ENCODE measurements around the gene ADAMTS3. TPM values are rescaled to one million over a fixed set of nuclear protein-coding genes. Genes with fewer than 3 reads are reported as not detected.

Gene ADAMTS3
- total and polyA plus RNA-seq, 2 donors (not counting 1 experiment from before 2014, with no cell fraction given) = not detected

DNA sequence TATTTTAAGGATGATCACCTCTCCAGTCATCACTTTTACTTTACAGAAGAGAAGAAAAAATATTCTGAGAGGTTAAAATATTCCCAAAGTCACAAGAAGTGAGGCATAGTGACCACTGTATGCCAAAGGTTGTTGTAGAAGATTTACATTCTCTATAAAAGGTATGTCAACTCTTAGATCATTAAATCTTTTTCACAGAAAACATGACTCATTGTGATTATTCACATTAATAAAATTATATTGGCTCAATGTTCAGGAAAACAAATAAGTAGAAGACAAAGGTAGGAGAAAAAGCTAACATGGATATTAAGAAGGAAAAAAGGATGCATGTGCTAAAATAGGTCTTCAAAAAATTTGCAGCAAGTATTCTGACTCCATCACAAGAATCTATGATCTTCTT is 82.0 kb downstream of the ADAMTS3 start:
- TF ChIP-seq CTCF (IDR thresholded peaks at IDR 0.05) = no peak
- no peak for TF ChIP-seq EZH2 (IDR thresholded peaks at IDR 0.05; ENCODE audit: borderline replicate concordance, insufficient read depth, low read depth, low read length, poor library complexity, severe bottlenecking)

DNA sequence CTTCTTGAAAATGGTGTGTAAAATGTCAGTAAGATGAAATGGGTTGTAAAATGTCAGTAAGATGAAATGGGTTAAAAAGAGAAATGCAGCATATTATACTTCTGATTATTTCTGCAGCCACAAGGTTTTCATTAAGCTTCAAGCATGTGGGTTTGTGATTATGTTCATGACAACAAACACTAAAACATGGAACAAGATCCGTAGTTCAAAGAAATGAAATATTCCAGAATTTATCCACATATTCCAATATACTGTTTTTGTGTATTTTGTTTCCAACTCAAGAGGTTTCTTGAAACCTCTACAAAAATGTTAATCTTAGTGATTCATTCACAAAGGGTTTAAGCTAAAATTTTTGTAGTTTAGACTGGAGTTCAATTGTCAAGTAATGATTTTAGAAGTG is 84.0 kb downstream of the ADAMTS3 start:
- Histone ChIP-seq H3K79me2 (ENCODE audit: control insufficient read depth, insufficient read depth, low read length) (no peaks in the 10 kb centered on the region), H3K36me3 (replicated peaks in 1 of 2; ENCODE audit: control extremely low read depth in 1 of 2, control insufficient read depth in 1 of 2, extremely low read depth in 1 of 2, insufficient read depth in 2 of 2, low read length in 1 of 2) (no peaks in the 10 kb centered on the region), H2AFZ (ENCODE audit: insufficient read depth, low read depth, low read length, poor library complexity, severe bottlenecking) (no peak overlapping the region), H3K4me2 (replicated peaks; ENCODE audit: low read depth, low read length, poor library complexity, severe bottlenecking) (no peak overlapping the region), H4K20me1 (ENCODE audit: control insufficient read depth, insufficient read depth, low read length, poor library complexity, severe bottlenecking) (no peaks in the 10 kb centered on the region), H3K9ac (ENCODE audit: low read length) (no peak overlapping the region), H3K4me3 (ENCODE audit: control extremely low read depth in 1 of 5, extremely low read depth in 1 of 5, insufficient read depth in 1 of 5, low read depth in 2 of 5, low read length in 4 of 5) (no peak overlapping the region), H3K9me3 (ENCODE audit: control extremely low read depth in 1 of 3, control insufficient read depth in 2 of 3, insufficient read depth in 1 of 3, low read length in 2 of 3) (no peaks in the 10 kb centered on the region), H3K4me1 (ENCODE audit: control insufficient read depth in 2 of 2, insufficient read depth in 2 of 2, low read length in 2 of 2) (no peaks in the 10 kb centered on the region), H3K27ac (ENCODE audit: low read length in 2 of 2) (no peak overlapping the region), H3K27me3 (replicated peaks in 1 of 4; ENCODE audit: control extremely low read depth in 1 of 4, control insufficient read depth in 3 of 4, insufficient read depth in 4 of 4, low read length in 3 of 4) (no peaks in the 10 kb centered on the region)
- WGBS (ENCODE audit: insufficient coverage) = no CpG with 5 or more reads among the region's 1 CpG
- POLR2A ChIA-PET = no interaction called here
- no peak for TF ChIP-seq CTCF (IDR thresholded peaks at IDR 0.05)
- TF ChIP-seq EZH2 (IDR thresholded peaks at IDR 0.05; ENCODE audit: borderline replicate concordance, insufficient read depth, low read depth, low read length, poor library complexity, severe bottlenecking) = no peak
- no peak overlapping the region for H3K4me3 Mint-ChIP-seq
- no peaks in the 10 kb centered on the region for H3K4me1 Mint-ChIP-seq
- intact Hi-C loops (cut with micrococcal nuclease) = no loop called here
- no peaks in the 10 kb centered on the region for H3K9me3 Mint-ChIP-seq (ENCODE audit: insufficient read depth)
- H3K27me3 Mint-ChIP-seq = no peaks in the 10 kb centered on the region
- no peak for ATAC-seq (ENCODE audit: low read depth)
- no peak overlapping the region for H3K27ac Mint-ChIP-seq
- DNase-seq = no peak
- CTCF ChIA-PET = no interaction called here

More for the DNA sequence above, 82.0 kb downstream of the ADAMTS3 start:
- Mint-ChIP-seq H3K4me3 (no peak overlapping the region), H3K27me3 (no peaks in the 10 kb centered on the region), H3K4me1 (no peaks in the 10 kb centered on the region), H3K9me3 (ENCODE audit: insufficient read depth) (no peaks in the 10 kb centered on the region), H3K27ac (no peak overlapping the region)
- H3K9ac ChIP-seq (ENCODE audit: low read length) = no peak overlapping the region
- no peaks in the 10 kb centered on the region for H3K36me3 ChIP-seq (replicated peaks in 1 of 2; ENCODE audit: control extremely low read depth in 1 of 2, control insufficient read depth in 1 of 2, extremely low read depth in 1 of 2, insufficient read depth in 2 of 2, low read length in 1 of 2)
- no peaks in the 10 kb centered on the region for H3K79me2 ChIP-seq (ENCODE audit: control insufficient read depth, insufficient read depth, low read length)
- ATAC-seq (ENCODE audit: low read depth) (no peak), DNase-seq (no peak)
- H3K4me3 ChIP-seq (ENCODE audit: control extremely low read depth in 1 of 5, extremely low read depth in 1 of 5, insufficient read depth in 1 of 5, low read depth in 2 of 5, low read length in 4 of 5) = no peak overlapping the region
- intact Hi-C loops (cut with micrococcal nuclease) = no loop called here
- H4K20me1 ChIP-seq (ENCODE audit: control insufficient read depth, insufficient read depth, low read length, poor library complexity, severe bottlenecking) = no peaks in the 10 kb centered on the region
- H3K27me3 ChIP-seq (replicated peaks in 1 of 4; ENCODE audit: control extremely low read depth in 1 of 4, control insufficient read depth in 3 of 4, insufficient read depth in 4 of 4, low read length in 3 of 4) = no peaks in the 10 kb centered on the region
- ChIA-PET CTCF (no interaction called here), POLR2A (no interaction called here)
- no peaks in the 10 kb centered on the region for H3K4me1 ChIP-seq (ENCODE audit: control insufficient read depth in 2 of 2, insufficient read depth in 2 of 2, low read length in 2 of 2)
- H3K9me3 ChIP-seq (ENCODE audit: control extremely low read depth in 1 of 3, control insufficient read depth in 2 of 3, insufficient read depth in 1 of 3, low read length in 2 of 3) = no peaks in the 10 kb centered on the region
- H3K27ac ChIP-seq (ENCODE audit: low read length in 2 of 2) = no peak overlapping the region
- H3K4me2 ChIP-seq (replicated peaks; ENCODE audit: low read depth, low read length, poor library complexity, severe bottlenecking) = no peak overlapping the region
- H2AFZ ChIP-seq (ENCODE audit: insufficient read depth, low read depth, low read length, poor library complexity, severe bottlenecking) = no peak overlapping the region
